H9 (cell line): ENCODE data around the gene CREB5. TPM values are rescaled to one million over a fixed set of nuclear protein-coding genes. Genes with fewer than 3 reads are reported as not detected.

Experiments
- DNase-seq: peaks from one replicate; pipeline ENCODE4 v3.0.0-alpha.2; 2017
- H2AFZ ChIP-seq: one replicate; pipeline ENCODE4 v1.6.1; 2013; ENCODE audit warnings: mild to moderate bottlenecking, low read length, control low read depth, moderate library complexity
- H2AK5ac ChIP-seq: 2 replicates; pipeline ENCODE4 v1.6.1; 2013; ENCODE audit warnings: low read length, control low read depth, mixed read lengths; ENCODE audit not compliant: insufficient read length
- H2BK120ac ChIP-seq: one replicate; pipeline ENCODE4 v1.6.1; 2013; ENCODE audit warnings: low read depth, mild to moderate bottlenecking, low read length, control low read depth, inconsistent platforms; ENCODE audit not compliant: poor library complexity, severe bottlenecking
- H2BK12ac ChIP-seq: 2 replicates; pipeline ENCODE4 v1.6.1; 2013; ENCODE audit warnings: low read length, control low read depth, mixed read lengths, low read depth; ENCODE audit not compliant: insufficient read length
- H2BK15ac ChIP-seq: 2 replicates; pipeline ENCODE4 v1.6.1; 2013; ENCODE audit warnings: low read depth, low read length, control low read depth
- H2BK20ac ChIP-seq: one replicate; pipeline ENCODE4 v1.6.1; 2013; ENCODE audit warnings: low read depth, mild to moderate bottlenecking, low read length, control low read depth, inconsistent platforms; ENCODE audit not compliant: poor library complexity, severe bottlenecking
- H2BK5ac ChIP-seq: 2 replicates; pipeline ENCODE4 v1.6.1; 2013; ENCODE audit warnings: low read length, control low read depth, mixed read lengths; ENCODE audit not compliant: insufficient read length
- H3K14ac ChIP-seq: 2 replicates; pipeline ENCODE4 v1.6.1; 2013; ENCODE audit warnings: low read length, control low read depth; ENCODE audit not compliant: insufficient read depth
- H3K18ac ChIP-seq: 2 replicates; pipeline ENCODE4 v1.6.1; 2013; ENCODE audit warnings: low read depth, mild to moderate bottlenecking, mixed read lengths, low read length, control low read depth; ENCODE audit not compliant: insufficient read length
- H3K23ac ChIP-seq: 2 replicates; pipeline ENCODE4 v1.6.1; 2013; ENCODE audit warnings: low read length, control low read depth, mixed read lengths, low read depth; ENCODE audit not compliant: insufficient read length
- H3K23me2 ChIP-seq: 2 replicates; pipeline ENCODE4 v1.6.1; 2013; ENCODE audit warnings: low read depth, mild to moderate bottlenecking, mixed read lengths, low read length, control low read depth; ENCODE audit not compliant: insufficient read length, poor library complexity, severe bottlenecking
- H3K27ac ChIP-seq: 2 replicates; pipeline ENCODE4 v1.5.1; 2013; ENCODE audit warnings: low read length, control low read depth, mixed read lengths, low read depth; ENCODE audit not compliant: insufficient read length
- H3K27me3 ChIP-seq: 2 replicates; pipeline ENCODE4 v1.6.1; 2013; ENCODE audit warnings: low read length, control low read depth, inconsistent platforms; ENCODE audit not compliant: insufficient read depth
- H3K4ac ChIP-seq: 2 replicates; pipeline ENCODE4 v1.6.1; 2013; ENCODE audit warnings: low read depth, mild to moderate bottlenecking, control low read depth, inconsistent platforms, low read length, moderate library complexity
- H3K4me1 ChIP-seq: 2 replicates; pipeline ENCODE4 v1.6.1; 2013; ENCODE audit warnings: low read length, control low read depth, inconsistent platforms; ENCODE audit not compliant: insufficient read depth
- H3K4me2 ChIP-seq: 2 replicates; pipeline ENCODE4 v1.6.1; 2013; ENCODE audit warnings: low read length, control low read depth, mixed read lengths; ENCODE audit not compliant: insufficient read length, insufficient read depth
- H3K56ac ChIP-seq: 2 replicates; pipeline ENCODE4 v1.6.1; 2013; ENCODE audit warnings: low read depth, mild to moderate bottlenecking, mixed read lengths, low read length, control low read depth; ENCODE audit not compliant: insufficient read length
- H3K79me1 ChIP-seq: 2 replicates; pipeline ENCODE4 v1.6.1; 2013; ENCODE audit warnings: low read depth, mild to moderate bottlenecking, moderate library complexity, low read length, control low read depth, inconsistent platforms; ENCODE audit not compliant: insufficient read depth, poor library complexity, severe bottlenecking
- H3K79me2 ChIP-seq: 2 replicates; pipeline ENCODE4 v1.6.1; 2013; ENCODE audit warnings: low read length, control low read depth, inconsistent platforms; ENCODE audit not compliant: insufficient read depth
- H3K9ac ChIP-seq: 2 replicates; pipeline ENCODE4 v1.6.1; 2013; ENCODE audit warnings: low read length, control low read depth, mixed read lengths; ENCODE audit not compliant: insufficient read length; ENCODE audit errors: extremely low read depth
- H3K9me3 ChIP-seq: one replicate; pipeline ENCODE4 v1.6.1; 2013; ENCODE audit warnings: low read depth, low read length, inconsistent platforms; ENCODE audit not compliant: control insufficient read depth
- H3T11ph ChIP-seq: one replicate; pipeline ENCODE4 v1.6.1; 2013; ENCODE audit warnings: mild to moderate bottlenecking, low read length, control low read depth, inconsistent platforms
- H4K20me1 ChIP-seq: one replicate; pipeline ENCODE4 v1.6.1; 2013; ENCODE audit not compliant: control insufficient read depth, insufficient read length, insufficient read depth
- H4K5ac ChIP-seq: 2 replicates; pipeline ENCODE4 v1.6.1; 2013; ENCODE audit warnings: low read depth, mild to moderate bottlenecking, mixed read lengths, low read length, control low read depth; ENCODE audit not compliant: insufficient read length
- H4K8ac ChIP-seq: replicated peaks from 2 replicates; pipeline ENCODE4 v1.6.1; 2013; ENCODE audit warnings: low read length, control low read depth, mixed read lengths, low read depth; ENCODE audit not compliant: insufficient read length
- H4K91ac ChIP-seq: 2 replicates; pipeline ENCODE4 v1.6.1; 2013; ENCODE audit warnings: low read depth, mild to moderate bottlenecking, moderate library complexity, mixed read lengths, low read length, control low read depth; ENCODE audit not compliant: insufficient read length
- H3K27ac Mint-ChIP-seq, 3 experiments: 2 replicates in 2 of 3; 3 replicates in 1 of 3; pipeline ENCODE4 v1.8.0; 2020 to 2021; ENCODE audit warnings: mixed read lengths in 3 of 3, mild to moderate bottlenecking in 1 of 3, moderate library complexity in 1 of 3
- H3K27me3 Mint-ChIP-seq: 2 replicates; pipeline ENCODE4 v1.8.0; 2021; ENCODE audit warnings: low read depth, mild to moderate bottlenecking, moderate library complexity, mixed read lengths
- H3K36me3 Mint-ChIP-seq, 3 experiments: 2 replicates in 2 of 3; 3 replicates in 1 of 3; pipeline ENCODE4 v1.8.0; 2020 to 2021; ENCODE audit warnings: low read depth in 3 of 3, mixed read lengths in 3 of 3; ENCODE audit not compliant: insufficient read depth in 1 of 3
- H3K4me1 Mint-ChIP-seq, 2 experiments: 2 replicates each; pipeline ENCODE4 v1.8.0; 2020; ENCODE audit warnings: mixed read lengths in 2 of 2
- H3K4me3 Mint-ChIP-seq, 2 experiments: 2 replicates in 1 of 2; 3 replicates in 1 of 2; pipeline ENCODE4 v1.8.0; 2020 to 2021; ENCODE audit warnings: mild to moderate bottlenecking in 2 of 2, mixed read lengths in 2 of 2, moderate library complexity in 1 of 2
- H3K9me3 Mint-ChIP-seq, 2 experiments: 2 replicates in 1 of 2; 3 replicates in 1 of 2; pipeline ENCODE4 v1.8.0; 2020; ENCODE audit warnings: mild to moderate bottlenecking in 2 of 2, mixed read lengths in 2 of 2, moderate library complexity in 1 of 2
- WGBS: extraction: QIAGEN DNeasy Blood & Tissue Kit; methylation state at CpG from one replicate; pipeline ENCODE4 v1.1.7; 2013; ENCODE audit warnings: missing lambda C conversion rate, low lambda C conversion rate, mixed read lengths; ENCODE audit not compliant: insufficient read length; ENCODE audit errors: extremely low coverage; 5-methylcytosine and 5-hydroxymethylcytosine counted together
- total RNA-seq: library from RNA; stranded (reverse); gene quantifications from 2 replicates; pipeline ENCODE4 v1.2.1, GENCODE V29; 2021
- TF ChIP-seq, protein P1 (sequence below): fragments of 200-600 bp; sonication (generic); conservative IDR thresholded peaks from 3 replicates; pipeline ENCODE4 v1.8.0; 2021; ENCODE audit warnings: antibody characterized with exemption, mild to moderate bottlenecking

CREB5 gene
- total RNA-seq, 1 experiment from 2014 or later = 4.0 TPM

DNA sequence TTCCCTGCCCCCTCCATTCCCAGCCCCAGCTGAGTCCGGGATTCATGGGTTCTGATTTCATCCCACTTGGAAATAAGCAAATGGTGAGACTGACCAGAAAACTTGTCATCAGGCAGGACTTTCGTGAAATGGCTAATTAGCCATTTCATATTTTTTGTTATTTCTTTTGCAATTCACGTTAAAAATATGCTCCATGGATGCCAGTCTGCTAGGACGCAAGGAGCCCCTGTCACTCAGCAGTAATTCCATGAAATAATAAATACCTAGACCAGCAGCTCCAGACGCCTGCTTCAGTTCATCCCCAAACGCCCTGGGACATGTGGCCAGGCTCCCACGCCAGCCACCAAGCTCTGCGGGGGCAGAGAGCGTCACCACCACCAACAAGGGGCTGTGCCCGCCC, 434.9 kb downstream of the CREB5 start:
- Histone ChIP-seq H3K27ac (no peak overlapping the region), H3K56ac (no peak overlapping the region), H2BK20ac (no peak overlapping the region), H3K79me2 (no peaks in the 10 kb centered on the region), H2AFZ (no peak overlapping the region), H3K23ac (no peak overlapping the region), H2BK120ac (no peak overlapping the region), H3K27me3 (no peaks in the 10 kb centered on the region), H3K79me1 (no peaks in the 10 kb centered on the region), H4K20me1 (no peaks in the 10 kb centered on the region), H3K23me2 (no peaks in the 10 kb centered on the region), H3K4me2 (no peak overlapping the region), H3K14ac (no peak overlapping the region), H3K18ac (no peak overlapping the region), H3K4me1 (no peaks in the 10 kb centered on the region), H3K4ac (no peak overlapping the region), H2BK15ac (no peak overlapping the region), H4K5ac (no peak overlapping the region), H2AK5ac (no peak overlapping the region), H3T11ph (no peak overlapping the region), H2BK5ac (no peak overlapping the region), H4K8ac (no peak overlapping the region), H4K91ac (no peak overlapping the region), H3K9me3 (no peaks in the 10 kb centered on the region), H3K9ac (no peak overlapping the region), H2BK12ac (no peak overlapping the region)
- Mint-ChIP-seq H3K36me3 (no peaks in the 10 kb centered on the region; a peak in 1 of 7 replicates), H3K9me3 (no peaks in the 10 kb centered on the region), H3K27me3 (peaks cover 8% of the 10 kb centered on the region), H3K4me1 (no peaks in the 10 kb centered on the region), H3K27ac (no peak overlapping the region), H3K4me3 (no peak overlapping the region)
- no CpG with 5 or more reads among the region's 10 CpGs for WGBS
- DNase-seq = no peak
- TF ChIP-seq, protein P1, sequence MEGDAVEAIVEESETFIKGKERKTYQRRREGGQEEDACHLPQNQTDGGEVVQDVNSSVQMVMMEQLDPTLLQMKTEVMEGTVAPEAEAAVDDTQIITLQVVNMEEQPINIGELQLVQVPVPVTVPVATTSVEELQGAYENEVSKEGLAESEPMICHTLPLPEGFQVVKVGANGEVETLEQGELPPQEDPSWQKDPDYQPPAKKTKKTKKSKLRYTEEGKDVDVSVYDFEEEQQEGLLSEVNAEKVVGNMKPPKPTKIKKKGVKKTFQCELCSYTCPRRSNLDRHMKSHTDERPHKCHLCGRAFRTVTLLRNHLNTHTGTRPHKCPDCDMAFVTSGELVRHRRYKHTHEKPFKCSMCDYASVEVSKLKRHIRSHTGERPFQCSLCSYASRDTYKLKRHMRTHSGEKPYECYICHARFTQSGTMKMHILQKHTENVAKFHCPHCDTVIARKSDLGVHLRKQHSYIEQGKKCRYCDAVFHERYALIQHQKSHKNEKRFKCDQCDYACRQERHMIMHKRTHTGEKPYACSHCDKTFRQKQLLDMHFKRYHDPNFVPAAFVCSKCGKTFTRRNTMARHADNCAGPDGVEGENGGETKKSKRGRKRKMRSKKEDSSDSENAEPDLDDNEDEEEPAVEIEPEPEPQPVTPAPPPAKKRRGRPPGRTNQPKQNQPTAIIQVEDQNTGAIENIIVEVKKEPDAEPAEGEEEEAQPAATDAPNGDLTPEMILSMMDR = no peak
